SU-DHL-6 (cell line): ENCODE results near the gene TELO2.

Source experiments
- H2AFZ ChIP-seq: fragments of 200-600 bp; sonication (generic); 2 replicates; pipeline ENCODE4 v1.6.1; 2014; ENCODE audit warnings: low read depth, mild to moderate bottlenecking, moderate library complexity, mixed read lengths, antibody characterized with exemption, low read length; ENCODE audit not compliant: severe bottlenecking
- H3F3A ChIP-seq: fragments of 200-600 bp; shearing (Covaris generic); 2 replicates; pipeline ENCODE4 v1.6.0; 2016; ENCODE audit warnings: antibody characterized with exemption, mild to moderate bottlenecking; ENCODE audit not compliant: insufficient read depth
- H3K27ac ChIP-seq: fragments of 200-600 bp; sonication (generic); 2 replicates; pipeline ENCODE4 v1.5.1; 2016; ENCODE audit warnings: low read depth, mild to moderate bottlenecking, low read length, moderate library complexity, mixed read lengths
- H3K27me3 ChIP-seq: fragments of 200-600 bp; sonication (generic), shearing (Covaris generic); 2 replicates; pipeline ENCODE4 v1.6.0; 2014; ENCODE audit warnings: mild to moderate bottlenecking, low read length
- H3K36me3 ChIP-seq: fragments of 200-600 bp; sonication (generic); 2 replicates; pipeline ENCODE4 v1.6.1; 2014; ENCODE audit warnings: mild to moderate bottlenecking, low read length, mixed read lengths
- H3K4me2 ChIP-seq: fragments of 300-600, 200-600 bp; shearing (Covaris generic), sonication (generic); 2 replicates; pipeline ENCODE4 v1.6.0; 2014; ENCODE audit warnings: low read length, low read depth, mild to moderate bottlenecking; ENCODE audit not compliant: poor library complexity, severe bottlenecking
- H3K4me3 ChIP-seq: fragments of 200-600 bp; sonication (generic); 2 replicates; pipeline ENCODE4 v1.5.1; 2014; ENCODE audit warnings: antibody characterized with exemption, low read length, mild to moderate bottlenecking, mixed read lengths; ENCODE audit not compliant: insufficient read depth, poor library complexity, severe bottlenecking
- H3K79me2 ChIP-seq: fragments of 200-600 bp; sonication (generic); 2 replicates; pipeline ENCODE4 v1.6.1; 2014; ENCODE audit warnings: mild to moderate bottlenecking, low read length, moderate library complexity; ENCODE audit not compliant: insufficient read depth
- H3K9ac ChIP-seq: fragments of 200-600 bp; sonication (generic); 2 replicates; pipeline ENCODE4 v1.7.0; 2014; ENCODE audit warnings: mild to moderate bottlenecking, low read length
- H3K9me2 ChIP-seq: fragments of 200-600 bp; sonication (generic); replicated peaks from 2 replicates; pipeline ENCODE4 v1.6.1; 2014; ENCODE audit warnings: low read length; ENCODE audit not compliant: insufficient read depth
- H3K9me3 ChIP-seq: fragments of 200-600 bp; sonication (generic); 2 replicates; pipeline ENCODE4 v1.6.1; 2014; ENCODE audit warnings: low read length, mixed read lengths; ENCODE audit not compliant: insufficient read depth
- H4K20me1 ChIP-seq: fragments of 200-600 bp; sonication (generic); 2 replicates; pipeline ENCODE4 v1.6.1; 2014; ENCODE audit warnings: low read depth, mild to moderate bottlenecking, antibody characterized with exemption, low read length, moderate library complexity, mixed read lengths
- CTCF ChIP-seq: fragments of 200-600 bp; sonication (generic); IDR thresholded peaks from one replicate; pipeline ENCODE4 v1.5.1; 2017; ENCODE audit warnings: antibody characterized with exemption, mild to moderate bottlenecking, low read length, moderate library complexity; ENCODE audit not compliant: insufficient read depth, poor library complexity, severe bottlenecking
- EZH2phosphoT487 ChIP-seq: fragments of 200-600 bp; sonication (generic), shearing (Covaris generic); conservative IDR thresholded peaks from 2 replicates; pipeline ENCODE4 v1.6.1; 2018; ENCODE audit warnings: mild to moderate bottlenecking, antibody characterized with exemption, low read length, moderate library complexity, mixed read lengths

TELO2 gene

GRCh38 chr16:1494711-1495110 lies 1.6 kb downstream of the TELO2 start:
- Histone ChIP-seq H3K9ac (peak overlapping the region; percentile 96; the same call in 1 of the 2 replicates), H3K4me2 (peak overlapping the region; percentile 84), H3F3A (no peaks in the 10 kb centered on the region), H2AFZ (no peak overlapping the region), H3K4me3 (no peak overlapping the region), H3K27me3 (no peaks in the 10 kb centered on the region), H3K27ac (no peak overlapping the region), H3K9me2 (no peaks in the 10 kb centered on the region), H3K36me3 (no peaks in the 10 kb centered on the region), H3K79me2 (peaks cover 13% of the 10 kb centered on the region; the same call in 1 of the 2 replicates), H4K20me1 (no peaks in the 10 kb centered on the region), H3K9me3 (no peaks in the 10 kb centered on the region)
- TF ChIP-seq CTCF: no peak
- no peak for TF ChIP-seq EZH2phosphoT487

GRCh38 chr16:1495211-1495888 lies 2.2 kb downstream of the TELO2 start:
- Histone ChIP-seq H3K9ac (no peak overlapping the region), H3K79me2 (peaks cover 13% of the 10 kb centered on the region; the same call in 1 of the 2 replicates), H3K4me3 (no peak overlapping the region), H3F3A (no peaks in the 10 kb centered on the region), H4K20me1 (no peaks in the 10 kb centered on the region), H3K9me2 (no peaks in the 10 kb centered on the region), H3K27me3 (no peaks in the 10 kb centered on the region), H3K9me3 (no peaks in the 10 kb centered on the region), H2AFZ (no peak overlapping the region), H3K4me2 (no peak overlapping the region), H3K27ac (no peak overlapping the region), H3K36me3 (no peaks in the 10 kb centered on the region)
- TF ChIP-seq EZH2phosphoT487 (no peak), CTCF (no peak)

GRCh38 chr16:1495889-1496262 lies 2.7 kb downstream of the TELO2 start:
- Histone ChIP-seq H3K27me3 (no peaks in the 10 kb centered on the region), H3K36me3 (no peaks in the 10 kb centered on the region), H3K79me2 (peaks cover 13% of the 10 kb centered on the region; the same call in 1 of the 2 replicates), H3F3A (no peaks in the 10 kb centered on the region), H3K4me2 (no peak overlapping the region), H3K9me2 (no peaks in the 10 kb centered on the region), H4K20me1 (no peaks in the 10 kb centered on the region), H3K27ac (no peak overlapping the region), H3K9ac (no peak overlapping the region), H2AFZ (no peak overlapping the region), H3K4me3 (no peak overlapping the region), H3K9me3 (no peaks in the 10 kb centered on the region)
- TF ChIP-seq EZH2phosphoT487 (no peak), CTCF (no peak)
